Measurements from ENCODE around the gene ADAT3.
A peak's percentile ranks its signal among the peaks of the same experiment; 100 is the strongest.

DNA sequence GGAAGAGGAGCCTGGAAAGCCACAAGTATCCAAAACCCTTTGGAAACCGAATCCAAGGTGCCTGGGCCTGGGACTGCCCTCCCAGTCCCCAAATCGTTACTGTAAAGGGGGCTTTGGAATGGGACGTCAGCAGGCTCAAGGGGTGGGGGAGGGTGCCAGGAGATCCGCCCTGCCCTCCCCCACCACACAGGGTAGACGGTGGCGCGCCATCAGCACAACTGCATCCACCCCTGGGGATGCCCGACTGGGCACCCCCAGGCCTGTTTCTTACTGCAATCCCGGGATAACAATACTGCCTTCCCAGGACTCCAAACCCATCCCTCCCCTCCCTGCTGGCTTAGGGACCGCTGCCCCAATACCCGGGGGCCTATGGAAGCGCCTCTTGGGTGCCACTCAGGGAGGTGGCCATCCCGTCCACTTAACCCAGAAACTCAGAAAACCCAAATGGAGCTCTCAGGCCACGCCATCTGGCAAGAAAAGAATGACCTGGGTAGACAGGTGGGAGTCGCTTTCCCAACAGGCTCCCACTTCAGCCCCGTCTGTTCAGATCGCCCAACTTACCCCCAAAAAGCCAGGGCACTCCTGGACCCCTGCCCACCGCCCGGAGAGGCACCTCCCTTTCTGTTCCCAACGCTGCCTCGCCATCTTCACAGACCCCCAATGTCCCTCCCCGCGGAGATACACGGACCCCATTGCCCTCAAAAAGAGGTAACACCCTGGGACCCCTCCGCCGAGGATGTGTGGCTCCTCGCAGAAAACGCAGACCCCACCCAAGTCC is 44.2 kb upstream of the ADAT3 start:
- TF ChIP-seq, protein P1, sequence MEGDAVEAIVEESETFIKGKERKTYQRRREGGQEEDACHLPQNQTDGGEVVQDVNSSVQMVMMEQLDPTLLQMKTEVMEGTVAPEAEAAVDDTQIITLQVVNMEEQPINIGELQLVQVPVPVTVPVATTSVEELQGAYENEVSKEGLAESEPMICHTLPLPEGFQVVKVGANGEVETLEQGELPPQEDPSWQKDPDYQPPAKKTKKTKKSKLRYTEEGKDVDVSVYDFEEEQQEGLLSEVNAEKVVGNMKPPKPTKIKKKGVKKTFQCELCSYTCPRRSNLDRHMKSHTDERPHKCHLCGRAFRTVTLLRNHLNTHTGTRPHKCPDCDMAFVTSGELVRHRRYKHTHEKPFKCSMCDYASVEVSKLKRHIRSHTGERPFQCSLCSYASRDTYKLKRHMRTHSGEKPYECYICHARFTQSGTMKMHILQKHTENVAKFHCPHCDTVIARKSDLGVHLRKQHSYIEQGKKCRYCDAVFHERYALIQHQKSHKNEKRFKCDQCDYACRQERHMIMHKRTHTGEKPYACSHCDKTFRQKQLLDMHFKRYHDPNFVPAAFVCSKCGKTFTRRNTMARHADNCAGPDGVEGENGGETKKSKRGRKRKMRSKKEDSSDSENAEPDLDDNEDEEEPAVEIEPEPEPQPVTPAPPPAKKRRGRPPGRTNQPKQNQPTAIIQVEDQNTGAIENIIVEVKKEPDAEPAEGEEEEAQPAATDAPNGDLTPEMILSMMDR (IDR thresholded peaks at IDR 0.05): no peak
- TF ChIP-seq EZH2 (IDR thresholded peaks at IDR 0.05): peak; percentile 2
